NCI-H1092 treated with DMSO at 0.1 percent for 48 hours (cell line): ENCODE measurements around the gene ADAM30.

Source experiments
- DNase-seq: peaks from one replicate; lab custom pipeline; 2025; lab: John Stamatoyannopoulos, UW

The ADAM30 gene

DNA sequence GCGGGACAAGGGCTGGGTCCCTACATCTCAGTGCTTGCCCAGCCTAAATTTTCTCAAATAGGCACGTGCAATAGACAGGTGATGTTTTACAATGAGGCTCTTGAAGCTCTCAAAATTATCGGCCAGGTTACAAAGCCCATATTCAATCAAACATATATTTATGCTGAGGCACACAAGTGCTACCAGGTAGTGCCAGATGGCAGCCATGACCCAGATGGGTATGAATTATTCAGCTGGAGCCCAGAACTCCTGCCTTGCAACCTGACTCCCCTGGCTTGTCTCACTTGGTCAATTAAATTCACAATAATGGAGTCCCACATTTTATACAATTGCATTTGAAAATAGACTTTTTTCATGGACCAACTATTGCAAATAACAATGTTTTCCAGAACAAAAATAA lies 12.3 kb upstream of the ADAM30 start:
- DNase-seq, result peak; percentile 16

DNA sequence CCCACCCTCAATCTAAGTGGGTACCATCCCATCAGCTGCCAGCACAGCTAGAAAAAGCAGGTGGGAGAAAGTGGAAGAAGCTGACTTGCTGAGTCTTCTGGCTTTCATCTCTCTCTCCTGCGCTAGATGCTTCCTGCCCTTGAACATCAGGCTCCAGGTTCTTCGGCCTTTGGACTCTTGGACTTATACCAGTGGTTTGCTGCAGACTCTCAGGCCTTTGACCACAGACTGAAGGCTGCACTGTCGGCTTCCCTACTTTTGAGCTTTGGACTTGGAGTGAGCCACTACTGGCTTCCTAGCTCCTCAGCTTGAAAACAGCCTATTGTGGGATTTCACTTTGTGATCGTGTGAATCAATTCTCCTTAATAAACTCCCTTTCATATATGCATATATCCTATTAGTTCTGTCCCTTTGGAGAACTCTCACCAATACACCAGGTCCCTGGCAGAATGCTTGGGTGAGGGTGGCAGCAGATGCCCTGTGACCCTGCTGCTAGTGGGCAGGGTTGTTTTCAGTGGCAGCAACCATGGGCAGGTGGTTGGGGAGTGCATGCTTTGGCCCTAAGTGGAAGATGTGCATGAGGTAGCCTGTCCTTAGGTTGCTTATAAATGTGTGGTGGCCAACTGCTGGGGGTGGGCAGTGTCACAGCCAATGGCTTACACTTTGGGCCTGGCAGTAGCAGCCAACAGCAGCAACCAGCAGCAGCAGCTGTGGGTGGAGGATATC lies 10.8 kb upstream of the ADAM30 start:
- no peak for DNase-seq

- no peak for DNase-seq
Measured at GRCh38 chr1:119903443-119903835, 7.1 kb upstream of the ADAM30 start.

GRCh38 chr1:119902775-119903442 lies 6.6 kb upstream of the ADAM30 start:
- DNase-seq, result no peak

DNA sequence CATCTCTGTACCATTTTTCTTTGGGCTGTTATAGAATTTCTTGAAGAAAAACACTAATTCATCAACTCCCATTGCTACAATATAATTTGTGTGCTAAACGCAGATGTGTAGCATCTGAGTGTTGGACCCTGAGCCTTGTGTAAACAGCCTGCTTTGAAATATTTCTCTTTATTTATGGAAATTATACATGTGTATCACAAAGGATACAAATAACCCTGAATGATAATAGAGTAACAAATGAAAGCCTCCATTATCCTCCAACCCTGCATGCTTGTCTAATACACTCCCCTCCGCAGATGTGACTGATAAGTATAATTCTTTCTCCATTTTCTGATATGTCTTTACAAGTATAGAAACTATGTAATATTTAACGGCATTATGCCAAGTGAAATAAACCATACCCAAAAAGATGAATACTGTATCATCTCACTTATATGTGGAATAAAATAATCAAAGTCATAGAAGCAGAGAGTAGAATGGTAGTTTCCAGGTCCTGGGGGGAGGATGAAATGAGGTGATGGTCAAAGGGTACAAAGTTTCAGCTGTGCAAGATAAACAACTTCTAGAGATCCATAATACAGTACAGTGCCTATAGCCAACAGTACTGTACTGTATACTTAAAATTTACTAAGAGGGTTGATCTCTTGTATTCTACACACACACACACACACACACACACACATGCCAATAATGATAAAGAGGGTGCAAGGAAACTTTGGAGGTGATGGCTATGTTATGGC lies 2.8 kb upstream of the ADAM30 start:
- DNase-seq, result no peak

DNA sequence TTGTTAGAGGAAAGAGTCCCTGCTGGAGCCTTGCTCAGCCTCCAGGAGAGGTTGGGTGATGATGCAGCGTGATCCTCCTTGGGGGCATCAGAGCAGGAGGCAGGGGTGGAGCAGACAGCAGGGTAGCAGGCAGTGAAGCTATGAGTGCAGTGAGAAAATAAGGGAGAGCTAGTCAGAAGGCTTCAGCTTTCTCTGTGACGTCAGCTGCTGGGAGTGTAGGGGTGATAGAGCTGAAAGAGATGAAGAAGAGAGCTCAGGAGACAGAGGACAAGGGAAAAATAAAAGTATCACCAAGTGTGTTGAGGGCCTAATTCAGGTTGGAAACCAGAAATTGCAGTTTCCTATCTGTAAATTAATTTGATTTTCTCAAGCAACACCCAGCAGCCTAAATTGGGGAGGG lies 2.2 kb upstream of the ADAM30 start:
- DNase-seq, result no peak

- no peak for DNase-seq
Measured at GRCh38 chr1:119895102-119895501, 1.2 kb downstream of the ADAM30 start.

- DNase-seq, result no peak
Measured at GRCh38 chr1:119893827-119894700, 2.3 kb downstream of the ADAM30 start.

DNA sequence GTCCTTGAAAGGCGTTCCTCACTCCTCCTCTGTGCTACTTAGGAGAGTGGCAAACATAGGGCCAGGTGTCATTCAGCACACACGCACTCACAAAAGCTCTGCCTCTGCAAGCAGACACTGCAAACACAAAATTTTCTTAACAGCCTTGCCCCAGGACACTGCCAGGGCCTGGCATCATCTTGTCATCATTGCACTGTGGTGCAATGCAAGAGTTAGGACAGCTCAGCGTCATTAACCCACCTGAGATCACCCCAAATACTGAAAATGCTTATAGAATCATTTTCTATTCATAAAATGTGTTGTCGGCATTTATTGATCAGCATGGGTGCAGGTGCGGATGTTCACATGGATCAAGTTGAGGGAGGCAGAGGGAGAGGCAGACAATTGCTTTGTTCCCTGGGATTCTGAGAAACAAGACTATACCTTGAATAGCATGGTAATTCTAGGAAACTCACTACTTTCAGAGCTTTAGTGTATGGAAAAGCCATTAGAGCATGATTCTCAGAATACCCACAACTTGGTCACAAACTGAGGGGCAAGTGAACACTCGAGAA lies 3.0 kb downstream of the ADAM30 start:
- DNase-seq, result no peak

GRCh38 chr1:119891386-119891785 lies 4.9 kb downstream of the ADAM30 start:
- DNase-seq, result no peak

DNA sequence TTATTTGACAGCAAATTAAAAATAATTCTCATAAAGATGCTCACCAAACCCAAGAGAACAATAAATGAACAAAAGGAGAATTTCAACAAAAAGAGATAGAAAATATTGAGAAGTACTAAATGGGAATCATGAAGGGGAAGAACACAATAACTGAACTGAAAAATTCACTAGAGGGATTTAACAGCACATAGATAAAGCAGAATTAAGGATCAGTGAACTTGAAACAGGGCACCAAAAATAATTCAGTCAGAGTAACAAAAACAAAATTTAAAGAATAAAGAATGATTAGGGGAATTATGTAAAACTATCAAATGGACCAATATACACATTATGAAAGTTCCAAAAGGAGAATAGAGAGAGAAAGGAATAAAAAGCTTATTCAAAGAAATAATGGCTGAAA lies 7.8 kb downstream of the ADAM30 start:
- no peak for DNase-seq

DNA sequence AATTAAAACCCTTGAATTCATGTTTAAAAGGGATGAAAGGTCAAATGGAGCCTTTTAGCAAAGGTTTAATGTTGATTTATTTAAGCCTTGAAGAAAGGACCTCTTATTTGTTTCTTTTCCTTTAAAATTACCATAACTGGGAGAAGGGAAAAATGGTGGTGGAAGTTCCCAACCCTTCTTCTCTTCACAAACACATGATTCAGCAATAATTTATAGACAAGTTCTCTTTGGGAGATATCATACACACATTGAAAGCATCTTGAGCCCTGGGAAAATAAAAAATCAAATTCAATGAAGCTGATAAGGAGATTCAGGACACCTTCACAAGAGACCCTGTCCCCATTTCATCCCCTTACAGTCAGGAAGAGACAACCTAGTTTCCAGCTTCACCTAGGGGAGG lies 8.9 kb downstream of the ADAM30 start:
- no peak for DNase-seq

- peak; percentile 9 for DNase-seq
Measured at GRCh38 chr1:119885903-119886783, 10.2 kb downstream of the ADAM30 start.

GRCh38 chr1:119884711-119885110 lies 11.6 kb downstream of the ADAM30 start:
- no peak for DNase-seq

GRCh38 chr1:119883826-119884225 lies 12.5 kb downstream of the ADAM30 start:
- DNase-seq, result no peak

DNA sequence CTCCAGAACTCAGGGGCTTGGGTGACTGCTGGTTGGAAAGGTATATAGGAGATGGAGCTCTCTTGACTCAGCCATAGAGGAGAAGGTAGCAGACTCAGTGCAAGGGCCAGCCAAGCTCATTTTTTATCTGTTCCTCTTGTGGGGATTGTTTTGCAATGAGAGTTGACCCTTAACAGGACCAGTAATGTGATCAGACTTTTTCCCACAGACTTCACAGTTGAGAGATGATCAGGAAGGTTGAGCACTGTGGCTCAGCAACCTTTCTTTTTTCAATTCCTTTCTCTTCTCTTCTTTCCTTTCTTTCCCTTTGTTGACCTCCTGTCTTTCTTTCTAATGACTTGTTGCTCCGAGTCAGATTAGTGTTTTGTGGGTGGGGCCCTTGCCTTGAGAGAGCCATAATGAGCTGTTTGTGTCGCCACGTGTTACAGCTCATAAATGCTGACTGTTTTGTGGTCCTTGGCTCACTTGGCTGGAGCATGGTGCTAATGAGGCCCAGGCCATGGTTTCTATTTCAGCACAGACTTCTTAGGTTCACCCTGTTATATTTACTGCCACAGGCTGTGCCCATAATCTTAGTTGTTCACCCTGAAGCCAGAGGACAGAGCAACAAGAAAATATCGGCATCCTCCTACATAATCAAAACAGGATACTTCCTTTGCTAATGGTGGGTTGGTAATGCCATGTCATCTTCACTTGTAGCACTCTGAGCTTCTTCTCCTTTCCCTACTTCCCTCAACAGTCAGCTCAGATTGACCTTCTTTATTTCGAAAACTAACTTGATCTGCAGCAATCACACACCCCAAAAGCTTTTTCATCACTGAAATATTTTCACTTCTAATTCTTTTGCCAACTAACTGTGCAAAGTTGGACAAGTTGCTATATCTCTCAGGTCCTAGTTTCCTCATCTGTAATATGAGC lies 13.9 kb downstream of the ADAM30 start:
- DNase-seq, result no peak

DNA sequence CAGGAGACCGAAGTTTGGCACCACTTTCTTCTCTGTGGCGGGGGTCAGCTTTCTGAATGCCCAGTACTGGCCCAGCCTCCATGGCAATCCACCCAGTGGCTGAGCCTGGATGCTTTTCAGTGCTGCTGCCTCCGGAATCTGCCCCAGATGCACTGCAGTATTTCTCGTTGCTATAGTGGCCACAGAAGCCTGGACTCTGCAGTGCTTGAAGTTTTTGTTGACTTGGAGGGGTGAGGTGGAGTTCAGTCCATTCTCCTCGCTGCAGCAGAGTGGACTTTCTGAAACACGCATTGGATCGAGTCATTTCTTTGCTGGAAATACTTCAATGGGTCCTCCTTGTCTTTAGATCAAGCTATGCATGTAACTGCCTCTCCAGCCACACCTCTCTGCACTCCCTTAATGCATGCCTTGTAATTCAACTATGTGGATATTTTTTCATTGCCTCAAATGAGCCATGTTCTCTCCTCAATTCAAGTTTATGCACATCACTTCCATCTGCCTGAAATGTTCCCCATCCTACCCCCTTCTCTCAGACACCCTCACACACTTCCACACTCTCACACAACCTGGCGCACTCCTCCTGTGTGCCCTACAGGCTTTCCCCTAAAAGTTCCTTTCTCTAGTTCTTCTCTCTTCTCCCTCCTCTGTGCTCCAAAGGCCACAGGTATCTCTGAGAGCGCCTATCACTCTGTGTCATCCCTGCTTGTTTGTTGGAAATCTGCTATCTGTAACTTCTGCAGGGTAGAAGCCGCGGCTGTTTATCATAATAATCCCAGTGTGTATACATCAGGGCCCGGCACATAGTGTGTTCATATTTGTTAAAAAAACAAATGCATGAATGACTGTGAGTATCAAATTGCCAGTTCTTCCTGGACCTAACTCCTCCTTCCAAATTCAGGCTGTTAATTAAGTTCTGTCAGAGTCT lies 16.5 kb downstream of the ADAM30 start:
- no peak for DNase-seq

DNA sequence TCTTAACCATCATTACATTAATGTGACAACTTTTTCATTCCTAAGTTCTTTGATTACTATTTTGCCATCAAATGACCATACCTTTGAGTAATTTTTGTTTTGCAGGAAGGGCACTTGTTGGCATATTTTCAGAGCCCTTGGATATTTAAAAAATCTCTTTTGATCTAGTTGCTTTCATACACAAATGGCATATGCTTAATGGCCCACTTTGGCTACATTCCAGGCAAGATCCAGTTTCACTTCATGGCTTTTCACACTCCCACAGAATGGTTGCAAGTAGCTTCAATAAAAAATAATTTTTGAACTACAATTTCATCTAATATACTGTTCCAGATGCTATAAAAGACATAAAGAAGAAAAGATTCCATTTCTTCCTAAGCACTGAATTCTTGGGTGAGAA lies 18.1 kb downstream of the ADAM30 start:
- peak; percentile 69 for DNase-seq

DNA sequence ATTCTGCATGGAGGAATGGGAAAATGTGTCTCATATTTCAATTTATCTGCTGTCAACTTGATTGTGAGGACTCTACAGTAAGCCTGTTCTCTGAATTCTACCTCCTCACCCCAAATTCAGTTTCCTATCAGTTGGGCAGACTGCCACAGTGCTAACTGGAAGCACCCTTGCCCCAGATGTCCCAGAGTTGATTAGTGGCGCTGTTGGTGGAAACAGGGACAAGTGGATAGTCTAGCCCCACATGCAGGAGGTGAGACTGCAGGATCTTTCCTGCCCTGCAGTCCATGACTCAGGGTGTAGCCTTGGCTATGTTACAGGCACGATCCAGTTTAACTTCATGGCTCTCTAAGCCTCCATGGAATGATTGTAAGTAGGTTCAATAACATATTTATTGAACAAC lies 22.1 kb downstream of the ADAM30 start:
- DNase-seq, result no peak
